Neural cell (in vitro differentiated cells): Measurements from ENCODE around the gene COL6A2. TPM values are rescaled to one million over a fixed set of nuclear protein-coding genes. Genes with fewer than 3 reads are reported as not detected.

Experiments used
- H2AFZ ChIP-seq: fragments of 200-600, 300-800 bp; sonication (generic), shearing (Covaris generic); 2 replicates; pipeline ENCODE4 v1.6.0; 2014; ENCODE audit warnings: low read depth, mild to moderate bottlenecking, antibody characterized with exemption, low read length, moderate library complexity
- H3F3A ChIP-seq: fragments of 200-600 bp; shearing (Covaris generic); 2 replicates; pipeline ENCODE4 v1.6.1; 2016; ENCODE audit warnings: mild to moderate bottlenecking, moderate library complexity, mixed read lengths, antibody characterized with exemption, low read length; ENCODE audit not compliant: insufficient read depth, poor library complexity, severe bottlenecking
- H3K27ac ChIP-seq: fragments of 200-600, 300-800 bp; sonication (generic), shearing (Covaris generic); 2 replicates; pipeline ENCODE4 v1.5.1; 2014; ENCODE audit warnings: mild to moderate bottlenecking, low read length, moderate library complexity
- H3K27me3 ChIP-seq: fragments of 300-800, 200-600 bp; sonication (generic), shearing (Covaris generic); 2 replicates; pipeline ENCODE4 v1.6.0; 2014; ENCODE audit warnings: mild to moderate bottlenecking, low read depth, low read length, moderate library complexity; ENCODE audit not compliant: insufficient read depth
- H3K36me3 ChIP-seq: fragments of 300-800, 200-600 bp; sonication (generic), shearing (Covaris generic); 2 replicates; pipeline ENCODE4 v1.5.1; 2014; ENCODE audit warnings: mild to moderate bottlenecking, antibody characterized with exemption, low read length, moderate library complexity; ENCODE audit not compliant: insufficient read depth
- H3K4me2 ChIP-seq: fragments of 300-800, 200-600 bp; sonication (generic), shearing (Covaris generic); 2 replicates; pipeline ENCODE4 v1.6.0; 2014; ENCODE audit warnings: mild to moderate bottlenecking, low read length
- H3K4me3 ChIP-seq: fragments of 300-800, 200-600 bp; sonication (generic), shearing (Covaris generic); 2 replicates; pipeline ENCODE4 v1.5.1; 2014; ENCODE audit warnings: mild to moderate bottlenecking, low read length, moderate library complexity
- H3K79me2 ChIP-seq: fragments of 200-600 bp; shearing (Covaris generic); replicated peaks from 2 replicates; pipeline ENCODE4 v1.6.0; 2014; ENCODE audit warnings: mild to moderate bottlenecking, low read length, moderate library complexity; ENCODE audit not compliant: insufficient read depth
- H3K9ac ChIP-seq: fragments of 300-800, 200-600 bp; sonication (generic), shearing (Covaris generic); 2 replicates; pipeline ENCODE4 v1.6.1; 2016; ENCODE audit warnings: mild to moderate bottlenecking, low read length, mixed read lengths
- H3K9me2 ChIP-seq: fragments of 200-600 bp; shearing (Covaris generic); 2 replicates; pipeline ENCODE4 v1.6.1; 2016; ENCODE audit warnings: mild to moderate bottlenecking, low read length, mixed read lengths; ENCODE audit not compliant: insufficient read depth
- H3K9me3 ChIP-seq: fragments of 200-600, 300-800 bp; sonication (generic), shearing (Covaris generic); 2 replicates; pipeline ENCODE4 v1.6.1; 2016; ENCODE audit warnings: mild to moderate bottlenecking, mixed run types, low read length, moderate library complexity, mixed read lengths
- H4K20me1 ChIP-seq: fragments of 200-600 bp; shearing (Covaris generic); 2 replicates; pipeline ENCODE4 v1.6.1; 2016; ENCODE audit warnings: mild to moderate bottlenecking, mixed run types; ENCODE audit not compliant: insufficient read depth
- EP300 ChIP-seq: fragments of 450-650 bp; conservative IDR thresholded peaks from 2 replicates; pipeline ENCODE4 v1.6.1; 2014; ENCODE audit warnings: antibody characterized with exemption, mild to moderate bottlenecking, moderate library complexity; ENCODE audit not compliant: poor library complexity, severe bottlenecking
- EZH2 ChIP-seq: fragments of 200-600, 300-800 bp; shearing (Covaris generic), sonication (generic); IDR thresholded peaks from 2 replicates; pipeline ENCODE4 v1.6.1; 2014; ENCODE audit warnings: antibody characterized with exemption, low read length, borderline replicate concordance, mild to moderate bottlenecking; ENCODE audit not compliant: insufficient read depth, poor library complexity, severe bottlenecking
- MXI1 ChIP-seq: fragments of 450-650 bp; conservative IDR thresholded peaks from 2 replicates; pipeline ENCODE4 v1.6.1; 2014; ENCODE audit warnings: antibody characterized with exemption, mild to moderate bottlenecking; ENCODE audit not compliant: poor library complexity, severe bottlenecking
- POLR2AphosphoS5 ChIP-seq: IDR thresholded peaks from 2 replicates; pipeline ENCODE4 v1.6.1; 2012
- RAD21 ChIP-seq: fragments of 450-650 bp; conservative IDR thresholded peaks from 2 replicates; pipeline ENCODE4 v1.6.1; 2014; ENCODE audit warnings: antibody characterized with exemption, mild to moderate bottlenecking, moderate library complexity
- SMC3 ChIP-seq: fragments of 450-650 bp; conservative IDR thresholded peaks from 2 replicates; pipeline ENCODE4 v1.6.1; 2014; ENCODE audit warnings: antibody characterized with exemption, mild to moderate bottlenecking, moderate library complexity; ENCODE audit not compliant: poor library complexity
- TAF1 ChIP-seq: IDR thresholded peaks from 2 replicates; pipeline ENCODE4 v1.6.1; 2012; ENCODE audit warnings: low read depth
- polyA plus RNA-seq: library from polyadenylated mRNA; depleted of rRNA; stranded (reverse); fragments of >200 nt; gene quantifications from 2 replicates; pipeline ENCODE4 v1.2.3, GENCODE V29; 2014
- TF ChIP-seq, protein P1 (sequence below): fragments of 450-650 bp; IDR thresholded peaks from 2 replicates; pipeline ENCODE4 v1.5.1; 2014; ENCODE audit warnings: antibody characterized with exemption, mild to moderate bottlenecking, moderate library complexity; ENCODE audit not compliant: poor library complexity, severe bottlenecking
- TF ChIP-seq, protein P2 (sequence below): IDR thresholded peaks from 2 replicates; pipeline ENCODE4 v1.6.1; 2012; ENCODE audit warnings: borderline replicate concordance

COL6A2 gene
- polyA plus RNA-seq, 1 donor from 2014 or later = not detected

DNA sequence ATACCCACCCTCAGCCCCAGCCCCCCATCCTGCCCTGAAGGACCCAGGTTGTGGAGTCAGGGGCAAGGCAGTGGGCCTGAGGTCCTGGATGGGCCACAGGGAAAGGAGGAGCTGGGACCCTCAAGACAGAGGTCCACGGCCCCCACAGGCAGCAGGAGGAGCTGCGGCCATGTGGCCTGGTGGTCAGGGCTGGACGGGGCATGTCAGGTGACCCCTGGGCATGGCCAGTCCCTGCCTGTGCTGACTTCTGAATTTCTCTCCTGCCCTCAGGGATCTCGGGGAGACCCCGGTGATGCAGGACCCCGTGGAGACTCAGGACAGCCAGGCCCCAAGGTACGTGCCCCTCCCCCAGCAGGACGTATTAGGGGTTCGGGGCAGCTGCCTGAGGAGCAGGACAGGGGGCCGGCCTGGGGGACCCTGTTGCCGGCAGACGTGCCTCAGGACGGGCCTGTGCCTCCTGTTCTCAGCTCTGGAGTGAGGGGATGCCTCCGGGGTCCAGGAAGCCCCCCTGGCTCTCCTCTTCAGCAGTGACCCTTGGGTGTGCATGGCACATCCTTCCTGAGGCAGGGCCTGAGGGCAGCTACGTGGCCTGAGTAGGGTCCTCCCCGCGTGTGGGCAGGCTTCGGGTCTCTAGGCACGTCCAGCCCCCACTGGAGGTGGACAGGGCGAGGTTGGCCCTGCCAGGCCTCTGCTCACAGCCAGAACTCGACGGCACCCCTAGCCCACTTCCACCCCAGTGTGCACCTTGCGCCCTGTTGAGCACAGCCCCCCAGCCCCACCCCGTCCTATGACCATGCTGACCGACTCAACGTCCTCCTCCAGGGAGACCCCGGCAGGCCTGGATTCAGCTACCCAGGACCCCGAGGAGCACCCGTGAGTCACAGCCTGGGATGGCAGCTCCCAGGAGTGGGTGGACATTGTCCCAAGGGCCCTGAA is 23.6 kb downstream of the COL6A2 start:
- H4K20me1 ChIP-seq = no peaks in the 10 kb centered on the region
- no peak overlapping the region for H3K27ac ChIP-seq
- no peak overlapping the region for H3K4me3 ChIP-seq
- H3K9ac ChIP-seq = no peak overlapping the region
- H3K27me3 ChIP-seq = no peaks in the 10 kb centered on the region
- TF ChIP-seq MXI1 (no peak), POLR2AphosphoS5 (no peak)
- H3F3A ChIP-seq = no peaks in the 10 kb centered on the region
- H2AFZ ChIP-seq = no peak overlapping the region
- H3K79me2 ChIP-seq = no peaks in the 10 kb centered on the region
- H3K9me2 ChIP-seq = no peaks in the 10 kb centered on the region
- H3K36me3 ChIP-seq = no peaks in the 10 kb centered on the region
- no peak overlapping the region for H3K4me2 ChIP-seq
- H3K9me3 ChIP-seq = no peaks in the 10 kb centered on the region

DNA sequence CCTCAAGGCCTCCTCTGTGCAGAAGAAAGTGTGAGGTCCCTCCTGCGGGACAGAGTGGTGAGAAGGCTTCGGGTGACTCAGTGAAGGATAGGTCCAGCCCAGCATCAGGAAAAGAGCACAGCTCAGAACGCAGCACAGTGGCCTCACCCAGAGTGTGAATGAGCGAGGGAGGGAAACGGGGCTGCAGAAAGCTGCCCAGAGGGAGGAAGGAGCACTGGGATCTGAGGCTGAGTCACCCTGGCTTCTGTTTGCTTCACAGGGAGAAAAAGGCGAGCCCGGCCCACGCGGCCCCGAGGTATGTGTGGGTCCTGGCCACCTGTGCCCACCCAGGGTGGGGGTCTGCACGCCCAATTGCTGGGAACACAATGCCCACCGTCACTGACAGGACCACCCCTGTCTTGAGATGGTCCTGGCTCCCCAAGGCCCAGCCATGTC is 24.3 kb downstream of the COL6A2 start:
- Histone ChIP-seq H3K4me2 (no peak overlapping the region), H3K4me3 (no peak overlapping the region), H3K9me2 (no peaks in the 10 kb centered on the region), H4K20me1 (no peaks in the 10 kb centered on the region), H3K27me3 (no peaks in the 10 kb centered on the region), H2AFZ (no peak overlapping the region), H3K9ac (no peak overlapping the region), H3K36me3 (no peaks in the 10 kb centered on the region), H3K27ac (no peak overlapping the region), H3K9me3 (no peaks in the 10 kb centered on the region), H3F3A (no peaks in the 10 kb centered on the region), H3K79me2 (no peaks in the 10 kb centered on the region)
- TF ChIP-seq POLR2AphosphoS5 = no peak
- no peak for TF ChIP-seq TAF1
- TF ChIP-seq RAD21 = no peak
- TF ChIP-seq EP300 = no peak
- TF ChIP-seq, protein P1, sequence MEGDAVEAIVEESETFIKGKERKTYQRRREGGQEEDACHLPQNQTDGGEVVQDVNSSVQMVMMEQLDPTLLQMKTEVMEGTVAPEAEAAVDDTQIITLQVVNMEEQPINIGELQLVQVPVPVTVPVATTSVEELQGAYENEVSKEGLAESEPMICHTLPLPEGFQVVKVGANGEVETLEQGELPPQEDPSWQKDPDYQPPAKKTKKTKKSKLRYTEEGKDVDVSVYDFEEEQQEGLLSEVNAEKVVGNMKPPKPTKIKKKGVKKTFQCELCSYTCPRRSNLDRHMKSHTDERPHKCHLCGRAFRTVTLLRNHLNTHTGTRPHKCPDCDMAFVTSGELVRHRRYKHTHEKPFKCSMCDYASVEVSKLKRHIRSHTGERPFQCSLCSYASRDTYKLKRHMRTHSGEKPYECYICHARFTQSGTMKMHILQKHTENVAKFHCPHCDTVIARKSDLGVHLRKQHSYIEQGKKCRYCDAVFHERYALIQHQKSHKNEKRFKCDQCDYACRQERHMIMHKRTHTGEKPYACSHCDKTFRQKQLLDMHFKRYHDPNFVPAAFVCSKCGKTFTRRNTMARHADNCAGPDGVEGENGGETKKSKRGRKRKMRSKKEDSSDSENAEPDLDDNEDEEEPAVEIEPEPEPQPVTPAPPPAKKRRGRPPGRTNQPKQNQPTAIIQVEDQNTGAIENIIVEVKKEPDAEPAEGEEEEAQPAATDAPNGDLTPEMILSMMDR = no peak
- no peak for TF ChIP-seq SMC3
- TF ChIP-seq EZH2 = no peak
- TF ChIP-seq, protein P2, sequence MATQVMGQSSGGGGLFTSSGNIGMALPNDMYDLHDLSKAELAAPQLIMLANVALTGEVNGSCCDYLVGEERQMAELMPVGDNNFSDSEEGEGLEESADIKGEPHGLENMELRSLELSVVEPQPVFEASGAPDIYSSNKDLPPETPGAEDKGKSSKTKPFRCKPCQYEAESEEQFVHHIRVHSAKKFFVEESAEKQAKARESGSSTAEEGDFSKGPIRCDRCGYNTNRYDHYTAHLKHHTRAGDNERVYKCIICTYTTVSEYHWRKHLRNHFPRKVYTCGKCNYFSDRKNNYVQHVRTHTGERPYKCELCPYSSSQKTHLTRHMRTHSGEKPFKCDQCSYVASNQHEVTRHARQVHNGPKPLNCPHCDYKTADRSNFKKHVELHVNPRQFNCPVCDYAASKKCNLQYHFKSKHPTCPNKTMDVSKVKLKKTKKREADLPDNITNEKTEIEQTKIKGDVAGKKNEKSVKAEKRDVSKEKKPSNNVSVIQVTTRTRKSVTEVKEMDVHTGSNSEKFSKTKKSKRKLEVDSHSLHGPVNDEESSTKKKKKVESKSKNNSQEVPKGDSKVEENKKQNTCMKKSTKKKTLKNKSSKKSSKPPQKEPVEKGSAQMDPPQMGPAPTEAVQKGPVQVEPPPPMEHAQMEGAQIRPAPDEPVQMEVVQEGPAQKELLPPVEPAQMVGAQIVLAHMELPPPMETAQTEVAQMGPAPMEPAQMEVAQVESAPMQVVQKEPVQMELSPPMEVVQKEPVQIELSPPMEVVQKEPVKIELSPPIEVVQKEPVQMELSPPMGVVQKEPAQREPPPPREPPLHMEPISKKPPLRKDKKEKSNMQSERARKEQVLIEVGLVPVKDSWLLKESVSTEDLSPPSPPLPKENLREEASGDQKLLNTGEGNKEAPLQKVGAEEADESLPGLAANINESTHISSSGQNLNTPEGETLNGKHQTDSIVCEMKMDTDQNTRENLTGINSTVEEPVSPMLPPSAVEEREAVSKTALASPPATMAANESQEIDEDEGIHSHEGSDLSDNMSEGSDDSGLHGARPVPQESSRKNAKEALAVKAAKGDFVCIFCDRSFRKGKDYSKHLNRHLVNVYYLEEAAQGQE = no peak
- no peak for TF ChIP-seq MXI1
